Measurements from ENCODE around the gene UPK1A. TPM values are rescaled to one million over a fixed set of nuclear protein-coding genes. Genes with fewer than 3 reads are reported as not detected.

UPK1A gene
- total RNA-seq, 1 experiment from 2014 or later: not detected

- Mint-ChIP-seq H3K27me3 (ENCODE audit: unreplicated experiment) (peaks cover 78% of the 10 kb centered on the region), H3K4me3 (ENCODE audit: low read depth, unreplicated experiment) (no peak overlapping the region), H3K9me3 (ENCODE audit: low read depth, unreplicated experiment) (no peaks in the 10 kb centered on the region), H3K27ac (ENCODE audit: unreplicated experiment) (peak overlapping the region; percentile 18), H3K4me1 (ENCODE audit: low read depth, unreplicated experiment) (peaks cover 19% of the 10 kb centered on the region), H3K36me3 (ENCODE audit: insufficient read depth, unreplicated experiment) (peaks cover 4% of the 10 kb centered on the region)
- CTCF ChIA-PET: interaction anchor here (1.4 kb wide), 1 partner anchor 26 kb away, joined by 8 read pairs; no protein-coding TSS in a partner anchor
- intact Hi-C loops (cut with micrococcal nuclease; ENCODE audit: unreplicated experiment): no loop called here
- no TSS peak for BruUV-seq (replicated peaks)
- TF ChIP-seq CTCF (IDR thresholded peaks at IDR 0.05; ENCODE audit: unreplicated experiment): no peak
- no peak for DNase-seq
These were observed 3.7 kb downstream of the UPK1A start for GRCh38 chr19:35669974-35670373.

GRCh38 chr19:35670686-35671085 is 4.4 kb downstream of the UPK1A start:
- Mint-ChIP-seq H3K4me3 (ENCODE audit: low read depth, unreplicated experiment) (no peak overlapping the region), H3K36me3 (ENCODE audit: insufficient read depth, unreplicated experiment) (peaks cover 4% of the 10 kb centered on the region), H3K27me3 (ENCODE audit: unreplicated experiment) (peaks cover 81% of the 10 kb centered on the region), H3K27ac (ENCODE audit: unreplicated experiment) (no peak overlapping the region), H3K4me1 (ENCODE audit: low read depth, unreplicated experiment) (peaks cover 19% of the 10 kb centered on the region), H3K9me3 (ENCODE audit: low read depth, unreplicated experiment) (no peaks in the 10 kb centered on the region)
- BruUV-seq (replicated peaks): no TSS peak
- CTCF ChIA-PET: interaction anchor here (0.6 kb wide), 1 partner anchor 24 kb away, joined by 7 read pairs; no protein-coding TSS in a partner anchor
- DNase-seq: no peak
- intact Hi-C loops (cut with micrococcal nuclease; ENCODE audit: unreplicated experiment): no loop called here
- TF ChIP-seq CTCF (IDR thresholded peaks at IDR 0.05; ENCODE audit: unreplicated experiment): no peak

- intact Hi-C loops (cut with micrococcal nuclease; ENCODE audit: unreplicated experiment): no loop called here
- Mint-ChIP-seq H3K4me1 (ENCODE audit: low read depth, unreplicated experiment) (peaks cover 19% of the 10 kb centered on the region), H3K27me3 (ENCODE audit: unreplicated experiment) (peaks cover 80% of the 10 kb centered on the region), H3K27ac (ENCODE audit: unreplicated experiment) (no peak overlapping the region), H3K36me3 (ENCODE audit: insufficient read depth, unreplicated experiment) (no peaks in the 10 kb centered on the region), H3K9me3 (ENCODE audit: low read depth, unreplicated experiment) (no peaks in the 10 kb centered on the region), H3K4me3 (ENCODE audit: low read depth, unreplicated experiment) (no peak overlapping the region)
- CTCF ChIA-PET: interaction anchor here (0.9 kb wide), 1 partner anchor 59 kb away, joined by 3 read pairs; the partner anchor contains the start of gene HAUS5
- BruUV-seq (replicated peaks): no TSS peak
- TF ChIP-seq CTCF (IDR thresholded peaks at IDR 0.05; ENCODE audit: unreplicated experiment): no peak
- DNase-seq: no peak
These were observed 5.5 kb downstream of the UPK1A start for GRCh38 chr19:35671818-35672217.

- CTCF ChIA-PET: interaction anchor here (0.8 to 1.1 kb wide), 2 partner anchors 29 to 163 kb away, joined by 3 to 4 read pairs; no protein-coding TSS in a partner anchor
- peak; percentile 74 for DNase-seq
- no peak overlapping the region for H3K27ac Mint-ChIP-seq (ENCODE audit: unreplicated experiment)
- TF ChIP-seq CTCF (IDR thresholded peaks at IDR 0.05; ENCODE audit: unreplicated experiment): no peak
- no peaks in the 10 kb centered on the region for H3K9me3 Mint-ChIP-seq (ENCODE audit: low read depth, unreplicated experiment)
- H3K36me3 Mint-ChIP-seq (ENCODE audit: insufficient read depth, unreplicated experiment): no peaks in the 10 kb centered on the region
- BruUV-seq (replicated peaks): no TSS peak
- intact Hi-C loops (cut with micrococcal nuclease; ENCODE audit: unreplicated experiment): no loop called here
- H3K4me1 Mint-ChIP-seq (ENCODE audit: low read depth, unreplicated experiment): peaks cover 19% of the 10 kb centered on the region
- peaks cover 69% of the 10 kb centered on the region for H3K27me3 Mint-ChIP-seq (ENCODE audit: unreplicated experiment)
- H3K4me3 Mint-ChIP-seq (ENCODE audit: low read depth, unreplicated experiment): peak overlapping the region; percentile 77
These were observed 6.9 kb downstream of the UPK1A start for GRCh38 chr19:35673121-35673804.

Data from Calu3 (cell line).